HUDEP-2 (cell line): Measurements from ENCODE around the gene PRPF6.
A peak's percentile ranks its signal among the peaks of the same experiment; 100 is the strongest.
"Not testable (repeated sequence)": the region's sequence is repeated elsewhere in the genome, so short reads cannot be mapped to it uniquely, and the experiment has no call there.

ENCODE experiments used
- DNase-seq, 76 experiments: peaks; one replicate each; lab custom pipeline; 2025; ENCODE audit not compliant: unreplicated experiment in 76 of 76; lab: John Stamatoyannopoulos, UW

The PRPF6 gene

GRCh38 chr20:63960654-63961621 is 20.0 kb upstream of the PRPF6 start:
- not testable (repeated sequence) for DNase-seq

DNA sequence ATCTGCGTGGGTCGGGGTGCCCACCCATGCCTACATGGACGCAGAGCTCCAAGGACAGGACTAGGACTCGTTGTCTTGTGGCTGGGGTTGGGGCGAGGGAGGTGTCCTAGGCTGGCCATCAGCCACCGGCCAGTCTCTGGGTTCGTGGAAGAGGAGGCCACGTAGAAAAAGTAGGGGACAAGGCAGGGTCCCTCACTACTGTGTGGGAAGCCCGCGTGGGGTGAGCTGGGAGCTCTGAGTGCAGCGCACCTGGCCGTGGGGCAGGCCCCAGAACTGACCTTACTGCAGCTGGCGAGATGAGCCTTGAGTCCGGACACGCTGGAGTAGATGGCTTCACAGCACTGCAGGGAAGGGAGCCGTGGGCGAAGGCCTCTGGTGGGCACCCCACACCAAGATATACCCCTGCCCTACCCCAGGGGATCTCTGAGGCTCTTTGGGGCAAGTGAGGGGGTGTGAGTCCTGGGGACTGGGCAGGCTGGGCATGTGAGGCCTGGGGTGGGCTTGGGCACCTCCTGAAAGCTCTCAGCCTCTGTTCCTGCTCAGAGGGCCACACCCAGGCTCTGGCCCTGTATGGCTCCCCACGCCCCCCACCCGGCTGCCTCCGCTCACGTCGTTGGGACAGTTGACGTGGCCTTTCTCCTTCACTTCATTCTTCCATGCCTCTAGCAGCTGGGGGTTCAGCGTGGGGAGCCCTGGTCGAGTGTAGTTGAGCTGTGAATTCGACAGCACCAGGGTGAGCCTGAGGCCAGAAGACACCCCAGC is 19.1 kb upstream of the PRPF6 start:
- no peak for DNase-seq

- DNase-seq = no peak
These were observed 18.2 kb upstream of the PRPF6 start for GRCh38 chr20:63962426-63963347.

GRCh38 chr20:63963348-63963741 is 17.6 kb upstream of the PRPF6 start:
- no peak for DNase-seq

GRCh38 chr20:63963784-63964301 is 17.1 kb upstream of the PRPF6 start:
- no peak for DNase-seq

GRCh38 chr20:63964412-63964811 is 16.5 kb upstream of the PRPF6 start:
- no peak for DNase-seq

DNA sequence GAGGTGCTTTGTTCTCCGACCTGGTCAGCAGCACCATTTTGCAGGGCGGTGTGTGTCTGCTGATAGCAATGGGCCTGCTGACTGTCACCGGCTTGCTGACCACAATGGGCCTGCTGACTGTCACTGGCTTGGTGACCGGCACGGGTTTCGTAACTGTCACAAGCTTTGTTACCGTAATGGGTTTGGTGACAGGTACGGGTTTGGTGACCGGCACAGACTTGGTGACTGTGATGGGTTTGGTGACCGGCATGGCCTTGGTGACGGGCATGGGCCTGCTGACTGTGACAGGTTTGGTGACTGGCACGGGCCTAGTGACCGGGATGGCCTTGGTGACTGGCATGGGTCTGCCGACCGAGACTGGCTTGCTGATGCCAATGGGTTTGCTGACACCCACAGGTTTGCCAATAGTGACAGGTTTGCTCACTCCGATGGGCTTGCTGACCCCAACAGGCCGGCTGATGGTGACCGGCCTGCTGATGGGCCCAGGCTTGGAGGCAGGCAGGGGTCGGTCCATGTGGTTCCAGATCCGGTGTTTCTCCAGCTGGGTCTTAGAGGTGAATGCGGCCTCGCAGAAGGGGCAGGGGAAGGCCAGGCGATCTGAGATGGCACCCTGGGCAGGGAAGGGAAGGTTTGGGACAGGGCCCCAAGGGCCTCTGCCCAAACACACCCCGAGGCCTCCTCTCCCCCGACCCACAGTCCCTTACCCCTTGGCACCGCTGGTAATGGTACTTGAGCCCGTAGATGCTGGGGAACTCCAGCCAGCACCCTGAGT is 14.6 kb upstream of the PRPF6 start:
- no peak for DNase-seq

- no peak for DNase-seq
These were observed 14.0 kb upstream of the PRPF6 start for GRCh38 chr20:63966944-63967322.

- no peak for DNase-seq
These were observed 13.4 kb upstream of the PRPF6 start for GRCh38 chr20:63967330-63968135.

- no peak for DNase-seq
These were observed 12.6 kb upstream of the PRPF6 start for GRCh38 chr20:63968136-63968927.

- no peak for DNase-seq
These were observed 11.8 kb upstream of the PRPF6 start for GRCh38 chr20:63968928-63969760.

DNA sequence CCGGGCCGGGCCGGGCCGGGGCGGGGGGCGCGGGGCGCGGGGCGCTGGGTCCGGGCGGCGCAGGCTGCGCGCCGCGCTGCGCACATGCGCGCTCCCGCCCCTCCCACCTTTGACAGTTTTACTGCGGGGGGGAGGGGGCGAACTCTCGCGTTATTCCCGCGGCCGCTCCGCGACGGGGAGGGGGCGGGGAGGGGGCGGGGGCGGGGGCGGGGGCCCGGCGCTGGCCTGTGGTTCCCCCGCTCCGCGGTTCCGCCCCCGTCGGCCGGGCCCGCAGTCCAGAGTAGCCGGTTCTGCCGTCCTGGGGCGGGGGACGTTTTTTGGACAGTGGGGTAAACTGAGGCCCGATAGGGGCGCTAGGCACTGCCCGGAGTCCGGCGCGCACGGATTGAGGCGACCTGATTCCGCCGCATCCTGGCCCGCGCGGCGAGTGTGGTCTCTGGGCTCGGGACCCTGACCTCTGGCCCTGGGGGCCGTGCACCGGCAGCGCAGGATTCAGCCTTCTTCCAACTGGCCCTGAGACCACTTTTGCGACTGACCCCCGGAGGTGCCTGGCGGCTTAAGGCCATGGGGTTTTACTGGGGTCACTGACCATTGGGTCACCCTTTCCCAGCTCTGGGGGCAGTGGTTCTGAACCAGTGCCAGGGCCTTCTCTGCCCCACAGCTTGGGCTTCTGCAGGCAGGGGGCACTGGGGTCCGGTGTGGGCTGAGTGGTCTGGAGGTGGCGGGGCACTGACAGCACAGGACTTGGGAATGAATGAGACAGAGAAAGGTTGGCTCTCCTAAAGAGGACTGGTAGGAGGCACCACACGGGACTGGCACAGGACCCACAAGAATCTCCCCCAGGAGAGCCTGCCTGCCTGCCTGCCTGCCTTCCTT is 10.9 kb upstream of the PRPF6 start, which contains the start of gene ZNF512B:
Gene ZNF512B (minus strand): TSS at position 93 of the 876 bp plus-strand sequence. CDS start 1,980 bp downstream, outside the sequence.
- DNase-seq = peak in 35 of 76 experiments; percentile 8 to 70 (median 33)

DNA sequence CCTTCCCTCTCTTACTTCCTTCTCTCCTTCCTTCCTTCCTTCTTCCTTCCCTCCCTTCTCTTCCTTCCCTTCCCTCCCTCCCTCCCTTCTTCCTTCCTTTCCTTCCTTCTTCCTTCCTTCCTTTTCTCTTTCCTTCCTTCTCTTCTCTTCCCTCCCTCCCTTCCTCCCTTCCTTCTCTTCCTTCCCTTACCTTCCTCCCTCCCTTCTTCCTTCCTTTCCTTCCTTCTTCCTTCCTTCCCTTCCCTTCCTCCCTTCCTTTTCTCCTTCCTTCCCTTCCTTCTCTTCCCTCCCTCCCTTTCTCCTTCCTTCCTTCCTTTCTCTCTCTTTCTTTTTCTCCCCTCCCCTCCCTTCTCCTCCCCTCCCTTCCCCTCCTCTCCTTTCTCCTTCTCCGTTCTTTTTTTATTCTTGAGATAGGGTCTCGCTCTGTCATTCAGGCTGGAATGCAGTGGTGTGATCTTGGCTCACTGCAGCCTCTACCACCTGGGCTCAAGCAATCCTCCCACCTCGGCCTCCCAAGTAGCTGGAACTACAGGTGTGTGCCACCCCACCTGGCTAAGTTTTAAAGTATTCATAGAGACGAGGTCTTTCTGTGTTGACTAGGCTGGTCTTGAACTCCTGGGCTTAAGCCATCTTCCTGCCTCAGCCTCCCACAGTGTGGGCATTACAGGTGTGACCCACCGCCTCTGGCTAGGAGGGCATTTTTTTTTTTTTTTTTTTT is 10.1 kb upstream of the PRPF6 start:
- no peak for DNase-seq

- not testable (repeated sequence) for DNase-seq
These were observed 9.0 kb upstream of the PRPF6 start for GRCh38 chr20:63971960-63972311.

DNA sequence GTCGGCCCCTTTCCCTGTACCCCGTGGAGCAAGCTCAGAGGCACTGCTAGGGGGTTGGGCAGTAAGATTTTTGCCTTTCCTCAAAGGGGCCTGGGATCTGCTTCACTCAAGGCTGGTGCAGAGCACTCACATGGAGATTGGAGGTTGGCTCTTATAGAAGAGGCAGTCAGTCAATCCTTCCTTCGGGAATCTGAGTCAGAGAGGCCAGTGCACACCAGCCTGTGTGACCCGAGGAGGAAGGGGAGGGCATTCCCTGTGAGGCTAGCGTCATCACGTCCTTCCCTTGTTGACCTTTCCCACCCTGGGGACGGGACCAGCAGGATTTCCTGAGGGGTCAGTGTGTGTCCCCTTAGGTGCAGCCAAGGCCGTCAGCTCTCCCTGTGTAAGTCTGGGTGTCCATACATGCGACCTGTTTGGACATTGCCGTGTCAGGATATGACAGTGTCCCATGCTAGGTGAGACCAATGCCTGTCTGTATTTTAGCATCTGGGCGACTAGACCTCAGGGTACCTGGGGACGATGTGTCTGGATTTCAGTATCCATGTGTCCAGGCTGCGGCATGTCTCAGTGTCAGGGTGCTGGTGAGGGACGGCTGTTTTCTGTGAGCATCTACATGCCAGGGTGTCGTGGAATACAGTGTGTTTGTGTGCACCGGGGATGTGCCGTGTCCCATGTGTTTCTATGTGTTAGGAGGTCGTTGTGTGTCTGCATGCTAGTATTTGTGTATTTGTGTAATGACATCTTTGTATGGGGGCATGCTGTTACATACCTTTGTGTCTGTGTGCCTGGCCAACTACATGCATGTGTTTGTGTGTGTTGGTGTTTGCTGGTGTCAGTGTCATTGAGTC is 8.4 kb upstream of the PRPF6 start:
- no peak for DNase-seq
